Sigmoid colon (tissue), 7 donors: ENCODE measurements around the gene RTN4IP1. TPM values are rescaled to one million over a fixed set of nuclear protein-coding genes. Genes with fewer than 3 reads are reported as not detected.
"Not testable (repeated sequence)": the region's sequence is repeated elsewhere in the genome, so short reads cannot be mapped to it uniquely, and the experiment has no call there.

ENCODE experiments used
- DNase-seq: peaks from one replicate; pipeline ENCODE4 v3.0.0-alpha.2; 2019
- H3K27ac ChIP-seq, 4 donors: fragments of 200-600 bp; sonication (generic); one replicate each; pipeline ENCODE4 v1.5.1; 2016 to 2019; ENCODE audit warnings: mild to moderate bottlenecking in 1 of 4
- H3K27me3 ChIP-seq, 3 donors: fragments of 200-600 bp; sonication (generic); one replicate each; pipeline ENCODE4 v1.5.1; 2019; ENCODE audit warnings: mild to moderate bottlenecking in 1 of 3
- H3K36me3 ChIP-seq, 4 donors: fragments of 200-600 bp; sonication (generic); one replicate each; pipeline ENCODE4 v1.5.1; 2016 to 2019
- H3K4me1 ChIP-seq, 4 donors: fragments of 200-600 bp; sonication (generic); one replicate each; pipeline ENCODE4 v1.5.1; 2017 to 2019
- H3K4me3 ChIP-seq, 4 donors: fragments of 200-600 bp; sonication (generic); one replicate each; pipeline ENCODE4 v1.5.1; 2017 to 2019; ENCODE audit warnings: mild to moderate bottlenecking in 2 of 4, moderate library complexity in 1 of 4
- H3K9me3 ChIP-seq, 4 donors: fragments of 200-600 bp in 3 of 4; sonication (generic) in 3 of 4; one replicate each; pipeline versions ENCODE4 v1.5.1 to v1.6.1; 2013 to 2019
- EP300 ChIP-seq, 4 donors: sonication (generic); formaldehyde crosslinking; IDR thresholded peaks; one replicate each; pipeline ENCODE4 v1.6.1; 2017; ENCODE audit warnings: antibody characterized with exemption in 4 of 4
- POLR2A ChIP-seq, 2 donors: fragments of 450-650 bp; IDR thresholded peaks; one replicate each; pipeline ENCODE4 v1.6.1; 2016; ENCODE audit warnings: antibody characterized with exemption in 2 of 2, mild to moderate bottlenecking in 2 of 2, moderate library complexity in 2 of 2
- POLR2AphosphoS5 ChIP-seq, 4 donors: sonication (generic); formaldehyde crosslinking; IDR thresholded peaks; one replicate each; pipeline ENCODE4 v1.6.1; 2017; ENCODE audit warnings: antibody characterized with exemption in 4 of 4
- WGBS, 2 donors: extraction: QIAGEN DNeasy Blood & Tissue Kit; methylation state at CpG; one replicate each; pipeline ENCODE4 v1.1.7; 2013; 5-methylcytosine and 5-hydroxymethylcytosine counted together
- intact Hi-C: fragments of 100-400 bp; cut with DNase I; formaldehyde crosslinking; loops from one replicate; pipeline ENCODE4 v1.15.1; 2023
- polyA plus RNA-seq, 3 donors: library from polyadenylated mRNA; stranded (reverse); fragments of 200-250 nt; gene quantifications; one replicate each; pipeline ENCODE4 v1.2.3, GENCODE V29; 2013
- total RNA-seq, 4 donors: library from RNA; depleted of rRNA; stranded (reverse); fragments of >200 nt; gene quantifications; one replicate each; pipeline ENCODE4 v1.1.0, GENCODE V29; 2016
- TF ChIP-seq, protein P1 (sequence below), 4 experiments: fragments of 450-650 bp in 3 of 4; fragments of 200-600 bp in 1 of 4; IDR thresholded peaks; one replicate each; pipeline ENCODE4 v1.5.1; 2016 to 2019; ENCODE audit warnings: antibody characterized with exemption in 4 of 4, mild to moderate bottlenecking in 3 of 4, moderate library complexity in 2 of 4
- donor health status: healthy with polysubstance abuse.
- donor health status: Bipolar disorder and iron deficiency.
- donor health status: healthy.

Gene RTN4IP1
- total and polyA plus RNA-seq, 7 donors, result 2.2 to 15.3 (median 7.1) TPM

DNA sequence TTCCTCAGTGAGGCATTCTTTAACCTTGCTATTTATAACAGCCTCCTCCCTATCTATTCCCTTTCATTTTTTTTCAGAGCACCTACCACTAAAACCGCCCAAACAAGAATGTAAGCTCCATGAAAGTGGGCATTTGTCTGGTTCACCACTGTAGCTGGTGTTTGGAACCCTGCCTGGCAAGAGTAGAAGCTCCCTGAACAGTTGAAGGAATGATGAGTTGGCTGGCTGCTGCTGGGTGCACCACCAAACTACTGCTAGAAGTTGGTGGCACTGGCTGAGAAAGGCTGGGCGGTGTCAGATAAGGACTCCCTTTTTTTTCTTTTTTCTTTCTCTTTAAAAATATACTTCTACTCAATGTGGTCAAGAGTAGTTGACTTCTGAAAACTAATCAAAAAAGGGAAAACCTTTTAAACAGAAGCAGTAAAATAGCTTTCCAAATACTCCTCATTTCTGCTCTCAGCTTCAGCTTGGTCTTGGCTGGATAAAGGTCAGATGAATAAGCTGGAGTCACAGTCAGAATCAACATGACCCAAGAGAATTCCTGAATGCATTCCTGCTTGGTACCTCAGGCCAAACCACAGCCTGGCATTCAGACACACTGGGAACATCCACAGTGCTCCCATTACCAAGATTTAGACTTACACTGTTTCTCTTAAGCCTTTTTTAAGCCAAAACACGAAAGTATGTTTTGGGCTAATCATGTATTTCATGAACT is 38.0 kb downstream of the RTN4IP1 start:
- no peak for DNase-seq
- 95 to 97% methylated on average over 3 of the region's 3 CpGs for WGBS, 2 donors

DNA sequence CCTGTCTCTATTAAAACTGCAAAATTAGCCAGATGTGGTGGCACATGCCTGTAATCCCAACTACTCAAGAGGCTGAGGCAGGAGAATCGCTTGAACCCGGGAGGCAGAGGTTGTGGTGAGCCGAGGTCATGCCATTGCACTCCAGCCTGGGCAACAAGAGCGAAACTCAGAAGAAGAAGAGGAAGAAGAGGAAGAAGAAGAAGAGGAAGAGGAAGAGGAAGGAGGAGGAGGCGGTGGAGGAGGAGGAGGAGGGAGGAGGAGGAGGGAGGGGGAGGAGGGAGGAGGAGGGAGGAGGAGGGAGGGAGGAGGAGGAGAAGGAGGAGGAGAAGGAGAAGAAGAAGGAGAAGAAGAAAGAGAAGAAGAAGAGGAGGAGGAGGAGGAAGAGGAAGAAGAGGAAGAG is 40.4 kb downstream of the RTN4IP1 start:
- intact Hi-C loops, result not testable (repeated sequence)

More for the DNA sequence above, 38.0 kb downstream of the RTN4IP1 start:
- intact Hi-C loops, result no loop called here
- H3K4me3 ChIP-seq, result no peak overlapping the region
- H3K36me3 ChIP-seq, result peaks cover 0 to 6% (median 0%) of the 10 kb centered on the region in 4 donors
- TF ChIP-seq, protein P1, sequence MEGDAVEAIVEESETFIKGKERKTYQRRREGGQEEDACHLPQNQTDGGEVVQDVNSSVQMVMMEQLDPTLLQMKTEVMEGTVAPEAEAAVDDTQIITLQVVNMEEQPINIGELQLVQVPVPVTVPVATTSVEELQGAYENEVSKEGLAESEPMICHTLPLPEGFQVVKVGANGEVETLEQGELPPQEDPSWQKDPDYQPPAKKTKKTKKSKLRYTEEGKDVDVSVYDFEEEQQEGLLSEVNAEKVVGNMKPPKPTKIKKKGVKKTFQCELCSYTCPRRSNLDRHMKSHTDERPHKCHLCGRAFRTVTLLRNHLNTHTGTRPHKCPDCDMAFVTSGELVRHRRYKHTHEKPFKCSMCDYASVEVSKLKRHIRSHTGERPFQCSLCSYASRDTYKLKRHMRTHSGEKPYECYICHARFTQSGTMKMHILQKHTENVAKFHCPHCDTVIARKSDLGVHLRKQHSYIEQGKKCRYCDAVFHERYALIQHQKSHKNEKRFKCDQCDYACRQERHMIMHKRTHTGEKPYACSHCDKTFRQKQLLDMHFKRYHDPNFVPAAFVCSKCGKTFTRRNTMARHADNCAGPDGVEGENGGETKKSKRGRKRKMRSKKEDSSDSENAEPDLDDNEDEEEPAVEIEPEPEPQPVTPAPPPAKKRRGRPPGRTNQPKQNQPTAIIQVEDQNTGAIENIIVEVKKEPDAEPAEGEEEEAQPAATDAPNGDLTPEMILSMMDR (IDR thresholded peaks at IDR 0.05), result no peak
- TF ChIP-seq POLR2A (IDR thresholded peaks at IDR 0.05), result no peak
- no peaks in the 10 kb centered on the region for H3K27me3 ChIP-seq
- peak overlapping the region in 1 of 4 donors; percentile 14 for H3K27ac ChIP-seq
- H3K9me3 ChIP-seq, result no peaks in the 10 kb centered on the region
- peaks cover 0 to 21% (median 9%) of the 10 kb centered on the region in 4 donors for H3K4me1 ChIP-seq

DNA sequence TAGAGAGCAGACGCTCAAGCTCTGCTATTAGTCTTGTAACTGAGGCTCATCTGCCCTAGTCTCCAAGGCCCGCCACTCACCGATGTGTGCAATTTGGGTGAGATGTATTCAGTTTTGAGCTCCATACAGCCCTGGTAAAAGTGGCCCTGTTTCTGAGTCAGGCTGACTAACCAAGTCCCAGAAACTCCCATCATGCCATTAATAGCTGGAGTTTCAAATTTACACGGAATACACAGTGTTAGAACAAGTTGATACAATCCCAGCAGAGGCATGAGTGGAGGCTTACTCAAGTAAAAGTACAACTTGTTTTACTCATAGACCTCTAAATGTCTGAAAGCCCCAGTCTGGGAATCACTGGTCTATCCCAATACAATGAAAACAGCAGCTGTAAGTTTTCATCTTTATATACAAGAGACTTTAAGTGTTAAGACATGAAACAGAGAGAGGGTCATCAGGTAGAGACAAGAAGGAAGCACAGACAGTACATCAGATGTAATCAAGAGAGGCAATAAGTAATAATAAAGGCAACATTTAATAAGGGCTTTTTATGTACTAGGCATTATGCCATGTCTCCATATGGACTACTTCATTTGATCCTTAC is 42.4 kb downstream of the RTN4IP1 start:
- H3K4me3 ChIP-seq, result no peak overlapping the region
- no peaks in the 10 kb centered on the region for H3K27me3 ChIP-seq
- intact Hi-C loops, result no loop called here
- no peaks in the 10 kb centered on the region for H3K9me3 ChIP-seq
- 93 to 94% methylated on average over 4 of the region's 4 CpGs for WGBS, 2 donors
- TF ChIP-seq POLR2A (IDR thresholded peaks at IDR 0.05), result no peak
- TF ChIP-seq EP300 (IDR thresholded peaks at IDR 0.05), result no peak
- TF ChIP-seq POLR2AphosphoS5 (IDR thresholded peaks at IDR 0.05), result peak in 1 of 4 donors; percentile 10
- TF ChIP-seq, protein P1 (IDR thresholded peaks at IDR 0.05), result no peak
- no peak for DNase-seq
- H3K27ac ChIP-seq, result peak overlapping the region in 3 of 4 donors; percentile 4 to 50 (median 37)
- H3K36me3 ChIP-seq, result peaks cover 0 to 16% (median 2%) of the 10 kb centered on the region in 4 donors
- peaks cover 0 to 38% (median 27%) of the 10 kb centered on the region in 4 donors for H3K4me1 ChIP-seq

More for the DNA sequence above, 40.4 kb downstream of the RTN4IP1 start:
- not testable (repeated sequence) for H3K9me3 ChIP-seq, H3K4me3 ChIP-seq, H3K27ac ChIP-seq, H3K27me3 ChIP-seq, H3K36me3 ChIP-seq, DNase-seq
- 74 to 80% methylated on average over 4 of the region's 5 CpGs for WGBS, 2 donors
- peaks cover 0 to 38% (median 27%) of the 10 kb centered on the region in 4 donors for H3K4me1 ChIP-seq

DNA sequence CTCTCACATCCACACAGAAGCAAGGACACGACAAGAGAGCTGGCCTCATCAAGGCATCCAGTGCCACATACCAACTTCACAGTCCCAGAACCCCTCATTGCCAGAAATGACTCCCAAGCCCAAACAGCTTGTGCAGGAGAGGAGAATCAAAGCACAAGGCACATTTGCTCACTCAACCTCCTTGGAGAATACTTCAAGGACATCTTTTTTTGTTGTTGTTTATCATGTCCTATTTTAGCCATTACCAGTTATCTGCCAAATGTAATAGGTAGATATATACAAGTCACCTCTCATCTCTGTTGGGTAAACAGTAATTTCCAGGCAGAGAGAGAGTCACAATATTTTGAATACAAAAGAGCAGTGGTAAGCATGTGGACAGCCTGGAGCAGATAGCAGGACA is 47.8 kb downstream of the RTN4IP1 start:
- DNase-seq, result no peak
- TF ChIP-seq POLR2A (IDR thresholded peaks at IDR 0.05) (no peak), EP300 (IDR thresholded peaks at IDR 0.05) (no peak), POLR2AphosphoS5 (IDR thresholded peaks at IDR 0.05) (no peak)
- TF ChIP-seq, protein P1 (IDR thresholded peaks at IDR 0.05), result no peak
- no peak overlapping the region for H3K27ac ChIP-seq
- H3K9me3 ChIP-seq, result no peaks in the 10 kb centered on the region
- H3K4me1 ChIP-seq, result peaks cover 0 to 21% (median 17%) of the 10 kb centered on the region in 4 donors
- intact Hi-C loops, result no loop called here
- no peak overlapping the region for H3K4me3 ChIP-seq
- no peaks in the 10 kb centered on the region for H3K27me3 ChIP-seq
- H3K36me3 ChIP-seq, result peaks cover 0 to 11% (median 2%) of the 10 kb centered on the region in 4 donors
- 93 to 96% methylated on average over 1 of the region's 1 CpG for WGBS, 2 donors

DNA sequence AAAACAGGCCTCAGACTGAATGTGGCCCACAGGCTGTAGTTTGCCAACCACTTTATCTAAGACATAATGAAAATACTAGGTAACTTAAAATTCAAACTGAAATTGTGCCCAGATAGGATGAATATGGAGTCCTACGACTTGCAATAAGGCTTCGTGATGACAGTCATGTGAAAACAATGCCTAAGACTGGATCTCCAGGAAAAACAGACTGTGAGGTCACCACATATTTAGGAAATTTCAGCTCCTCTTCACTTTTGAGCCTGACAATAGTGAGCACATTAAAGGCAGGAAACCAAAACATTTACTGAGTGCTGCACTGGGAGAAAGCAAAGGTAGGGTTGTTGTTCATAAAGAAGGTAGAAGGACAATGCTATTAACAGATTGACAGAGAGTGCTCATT is 50.0 kb downstream of the RTN4IP1 start:
- intact Hi-C loops, result no loop called here
- no peak overlapping the region for H3K4me3 ChIP-seq
- TF ChIP-seq EP300 (IDR thresholded peaks at IDR 0.05) (no peak), POLR2AphosphoS5 (IDR thresholded peaks at IDR 0.05) (no peak), POLR2A (IDR thresholded peaks at IDR 0.05) (no peak)
- TF ChIP-seq, protein P1 (IDR thresholded peaks at IDR 0.05), result no peak
- H3K9me3 ChIP-seq, result no peaks in the 10 kb centered on the region
- peaks cover 0 to 17% (median 10%) of the 10 kb centered on the region in 4 donors for H3K4me1 ChIP-seq
- H3K27ac ChIP-seq, result no peak overlapping the region
- DNase-seq, result no peak
- no peaks in the 10 kb centered on the region for H3K27me3 ChIP-seq
- H3K36me3 ChIP-seq, result peaks cover 0 to 11% (median 2%) of the 10 kb centered on the region in 4 donors
- 94% methylated on average over 2 of the region's 2 CpGs for WGBS, 2 donors
